H1 (cell line): ENCODE results near the gene F7. TPM values are rescaled to one million over a fixed set of nuclear protein-coding genes. Genes with fewer than 3 reads are reported as not detected.

Experiments
- CREB1 ChIP-seq: IDR thresholded peaks from 2 replicates; pipeline ENCODE4 v1.6.1; 2012; ENCODE audit warnings: inconsistent platforms
- RFX5 ChIP-seq: IDR thresholded peaks from 2 replicates; pipeline ENCODE4 v1.6.1; 2011; ENCODE audit warnings: low read depth, low read length, improper control_type of control experiment, borderline replicate concordance
- RXRA ChIP-seq: IDR thresholded peaks from 2 replicates; pipeline ENCODE4 v1.6.1; 2011; ENCODE audit warnings: low read depth, mild to moderate bottlenecking, low read length, moderate library complexity; ENCODE audit not compliant: insufficient read depth
- polyA plus RNA-seq, 7 experiments: library from polyadenylated mRNA; depleted of rRNA in 3 of 7; stranded (reverse) in 5 of 7; unstranded in 2 of 7; fragments of >200 nt in 5 of 7; fragments of 200-250 nt in 2 of 7; gene quantifications; 1 replicate in 5 of 7; 2 replicates in 1 of 7; 4 replicates in 1 of 7; pipeline versions ENCODE4 v1.2.1 to v1.2.3, GENCODE V29; 2011 to 2013; ENCODE audit warnings: missing spikeins in 2 of 7, mixed read lengths in 2 of 7
- total RNA-seq: library from RNA; stranded (reverse); fragmentation: NEBNext Ultra II Directional; extraction: Animal tissue kit (Norgen Biotek cat#: 25700); gene quantifications from 2 replicates; pipeline ENCODE4 v1.2.1, GENCODE V29; 2021

F7 gene
- total and polyA plus RNA-seq, 2 of the 8 experiments (the other 6 are each of a cell fraction or from before 2014, with no cell fraction given), result 0.43 to 0.98 TPM

DNA sequence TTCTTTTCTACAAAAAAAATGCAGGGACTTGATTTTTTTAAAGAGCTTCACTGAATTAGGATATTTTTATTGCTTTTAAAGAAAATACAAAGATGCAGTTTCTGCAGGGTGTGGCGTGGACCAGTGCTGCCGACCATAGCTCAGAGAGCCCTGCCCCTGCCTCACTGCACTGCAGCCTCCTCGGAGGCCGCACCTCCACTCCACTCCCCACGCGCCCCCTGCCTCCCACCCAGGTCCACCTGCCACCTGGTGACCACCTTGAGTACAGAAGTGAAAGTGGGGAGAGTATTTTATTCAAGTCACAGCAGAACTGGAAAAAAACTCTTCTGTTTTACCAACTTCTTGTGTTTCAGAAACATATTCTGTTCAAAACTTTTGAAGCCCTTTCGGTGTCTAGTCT, 7.9 kb upstream of the F7 start (continued):
- TF ChIP-seq RFX5 (no peak), RXRA (no peak), CREB1 (no peak)
